Left ventricle myocardium superior (tissue), 1 donor: ENCODE results near the gene MTHFD1. TPM values are rescaled to one million over a fixed set of nuclear protein-coding genes. Genes with fewer than 3 reads are reported as not detected.

Source experiments
- ATAC-seq: fragments of 200-7000 bp; cut with Tn5 transposase; one replicate; pipeline ENCODE4 v1.9.1; 2020; ENCODE audit warnings: mild to moderate bottlenecking, moderate library complexity
- DNase-seq: peaks from one replicate; pipeline ENCODE4 v3.0.0-alpha.2; 2020
- intact Hi-C: fragments of 100-400 bp; cut with micrococcal nuclease; formaldehyde crosslinking; loops from one replicate; pipeline ENCODE4 v1.11.0; 2022
- total RNA-seq: library from RNA; stranded (reverse); fragmentation: NEBNext Ultra II Directional; extraction: Animal tissue kit (Norgen Biotek cat#: 25700); gene quantifications from one replicate; pipeline ENCODE4 v1.2.1, GENCODE V29; 2021
- donor health status: DM: no; HTN: yes; CAD: no; lungs with severe emphysema.

Gene MTHFD1
- total RNA-seq, 1 donor from 2014 or later: 60.6 TPM

GRCh38 chr14:64507376-64508156, 119.4 kb downstream of the MTHFD1 start:
- ATAC-seq: no peak
- intact Hi-C loops: no loop called here
- no peak for DNase-seq

GRCh38 chr14:64508215-64508776, 120.1 kb downstream of the MTHFD1 start:
- ATAC-seq (no peak), DNase-seq (no peak)
- intact Hi-C loops: no loop called here

- ATAC-seq: no peak
- no peak for DNase-seq
- intact Hi-C loops: no loop called here
Measured at GRCh38 chr14:64509036-64509435, 120.9 kb downstream of the MTHFD1 start.

Other genes with a start within 250 kb of the MTHFD1 start
- 0.47 TPM for gene ESR2, start 94.0 kb upstream of the MTHFD1 start, total RNA-seq
- 0.30 TPM for gene AKAP5, start 77.1 kb downstream of the MTHFD1 start, total RNA-seq
- gene ZBTB25, start 115.5 kb downstream of the MTHFD1 start, total RNA-seq: 17.1 TPM
- gene ZBTB1, start 116.4 kb downstream of the MTHFD1 start, total RNA-seq: 23.7 TPM
- gene HSPA2, start 152.4 kb downstream of the MTHFD1 start, total RNA-seq: 13.8 TPM
- not detected for gene PPP1R36, start 161.6 kb downstream of the MTHFD1 start, total RNA-seq